ENCODE measurements around the gene MAGEB17.

MAGEB17 gene

DNA sequence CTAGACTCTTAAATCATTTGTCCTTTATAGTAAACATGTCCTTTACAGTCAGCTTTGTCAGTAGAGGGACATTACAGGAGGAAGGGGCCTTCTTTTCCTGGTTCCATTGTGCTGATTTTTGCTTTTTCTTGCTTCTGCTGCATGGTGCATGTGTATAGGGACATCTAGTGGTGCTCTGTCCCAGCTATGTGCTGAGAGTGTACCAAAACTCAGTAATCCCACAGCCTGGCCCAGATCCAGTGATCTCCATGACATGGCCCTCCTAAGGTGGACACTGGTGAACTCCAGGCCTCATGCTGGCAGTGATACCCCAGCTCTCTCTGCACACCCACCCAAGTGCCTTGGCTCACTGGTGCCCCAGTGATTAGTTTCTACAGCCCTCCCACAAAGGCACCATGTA is 45.2 kb downstream of the MAGEB17 start:
- DNase-seq = no peak

DNA sequence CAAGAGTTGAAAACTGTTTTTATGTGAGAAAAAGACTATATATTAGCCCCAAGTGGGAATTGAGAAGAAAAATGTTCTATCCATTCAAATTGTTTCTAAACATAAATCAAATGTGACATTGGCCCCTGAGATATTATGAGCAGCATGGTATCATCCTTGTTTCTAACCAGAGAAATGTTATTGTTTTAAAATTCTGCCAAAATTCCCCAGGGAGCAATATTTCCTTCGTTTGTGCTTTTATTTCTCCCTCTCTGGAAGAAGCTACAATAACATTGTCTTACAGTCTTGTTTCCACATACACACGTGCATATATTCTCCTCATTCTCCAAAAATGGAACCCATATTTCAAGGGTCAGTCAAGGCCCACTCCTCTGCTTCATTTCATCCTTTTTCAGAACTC is 46.7 kb downstream of the MAGEB17 start:
- no peak for DNase-seq

DNA sequence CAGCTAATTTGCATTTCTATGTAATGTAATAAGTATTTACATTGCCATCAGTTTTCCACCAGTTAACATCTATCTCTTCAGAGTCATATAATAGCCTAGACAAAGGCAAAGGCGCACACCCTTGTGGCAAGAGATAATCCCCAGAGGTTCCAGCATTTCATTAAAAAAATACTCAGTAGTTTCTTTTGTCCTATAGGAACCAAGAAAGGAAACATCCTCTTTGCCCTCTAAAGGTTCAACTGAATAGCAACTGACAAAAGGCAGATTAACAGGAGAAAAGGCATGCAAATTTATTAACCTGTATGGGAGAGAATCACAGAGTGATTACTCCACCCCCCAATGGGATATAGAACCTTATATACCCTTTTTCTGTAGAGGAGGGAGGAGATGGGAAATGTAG is 48.4 kb downstream of the MAGEB17 start:
- no peak for DNase-seq
